ENCODE data around the gene PNP. TPM values are rescaled to one million over a fixed set of nuclear protein-coding genes. Genes with fewer than 3 reads are reported as not detected.

PNP gene
- total and polyA plus RNA-seq, 2 of the 8 experiments (the other 6 are each of a cell fraction or from before 2014, with no cell fraction given), result 108 to 130 TPM

- TF ChIP-seq CHD7 (IDR thresholded peaks at IDR 0.05; ENCODE audit: insufficient replicate concordance, low read length) (no peak), GTF2F1 (IDR thresholded peaks at IDR 0.05; ENCODE audit: borderline replicate concordance, low read depth, low read length) (no peak), RAD21 (IDR thresholded peaks at IDR 0.05 in 1 of 2, conservative IDR thresholded peaks at IDR 0.05 in 1 of 2; ENCODE audit: low read depth in 2 of 2, low read length in 2 of 2) (no peak), POLR2AphosphoS5 (IDR thresholded peaks at IDR 0.05; ENCODE audit: low read depth, low read length) (no peak), MAX (IDR thresholded peaks at IDR 0.05) (no peak), KDM1A (IDR thresholded peaks at IDR 0.05; ENCODE audit: borderline replicate concordance, low read length) (no peak), KDM5A (IDR thresholded peaks at IDR 0.05; ENCODE audit: low read length) (no peak), TAF1 (IDR thresholded peaks at IDR 0.05; ENCODE audit: low read depth, low read length) (no peak)
Observed at GRCh38 chr14:20515846-20516245, 46.6 kb downstream of the PNP start (continued).
